ENCODE data around the gene KRT32. TPM values are rescaled to one million over a fixed set of nuclear protein-coding genes. Genes with fewer than 3 reads are reported as not detected.

Gene KRT32
- total and polyA plus RNA-seq, 10 donors: not detected

DNA sequence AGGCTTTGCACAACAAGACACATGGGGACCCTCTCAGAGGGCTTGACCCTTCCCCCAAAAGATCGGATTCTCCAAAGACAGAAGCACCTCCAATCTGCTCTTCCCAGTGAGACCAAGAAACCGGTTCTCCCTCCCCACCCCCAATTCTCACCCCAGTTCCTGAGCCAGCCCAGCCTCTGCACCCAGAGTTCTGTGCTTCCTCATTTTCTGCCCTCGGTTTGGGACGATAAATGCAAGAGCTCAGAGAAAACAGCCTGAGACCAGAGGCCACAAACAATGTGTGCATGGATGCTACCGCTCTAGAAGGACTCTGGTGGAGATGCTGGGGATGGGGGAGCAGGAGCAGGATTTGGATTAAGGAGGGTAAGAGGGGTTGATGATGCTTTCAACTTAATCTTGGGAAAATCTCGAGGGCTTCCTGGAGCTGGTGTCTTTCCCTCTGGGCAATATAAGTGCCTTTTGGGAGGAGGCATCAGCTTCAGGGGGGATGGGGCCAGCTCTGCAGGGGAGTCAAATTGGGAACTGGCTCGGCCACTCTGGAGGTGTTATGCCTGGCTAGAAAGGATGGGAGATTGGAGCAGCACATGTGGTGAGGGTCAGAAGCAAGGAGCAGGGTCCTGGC lies 45.5 kb upstream of the KRT32 start:
- Histone ChIP-seq H3K27me3 (replicated peaks in 1 of 7) (peaks cover 0 to 9% (median 0%) of the 10 kb centered on the region in 7 donors), H3K4me1 (peaks cover 0 to 8% (median 3%) of the 10 kb centered on the region in 6 donors), H3K36me3 (no peaks in the 10 kb centered on the region), H3K4me3 (peak overlapping the region in 1 of 8 donors; percentile 19), H3K9me3 (no peaks in the 10 kb centered on the region), H3K27ac (peak overlapping the region in 1 of 8 donors; percentile 18)
- intact Hi-C loops (cut with DNase I; ENCODE audit: low total_unique reads): no loop called here
- no peak for TF ChIP-seq POLR2A (IDR thresholded peaks at IDR 0.05)
- no peak for TF ChIP-seq POLR2AphosphoS5 (IDR thresholded peaks at IDR 0.05)
- TF ChIP-seq CTCF (IDR thresholded peaks at IDR 0.05 in 8 of 11, conservative IDR thresholded peaks at IDR 0.05 in 3 of 11): no peak
- no peak for DNase-seq
- 33 to 48% (median 37%) methylated on average over 7 of the region's 7 CpGs for WGBS, 5 donors

- DNase-seq: no peak
- TF ChIP-seq POLR2AphosphoS5 (IDR thresholded peaks at IDR 0.05): no peak
- TF ChIP-seq CTCF (IDR thresholded peaks at IDR 0.05 in 8 of 11, conservative IDR thresholded peaks at IDR 0.05 in 3 of 11): no peak
- no peak for TF ChIP-seq POLR2A (IDR thresholded peaks at IDR 0.05)
- WGBS, 5 donors: 79 to 90% (median 84%) methylated on average over 10 of the region's 10 CpGs
These were observed 44.5 kb upstream of the KRT32 start for GRCh38 chr17:41511716-41512115.

GRCh38 chr17:41511116-41511515 lies 43.9 kb upstream of the KRT32 start:
- Histone ChIP-seq H3K4me3 (no peak overlapping the region), H3K4me1 (peaks cover 0 to 8% (median 3%) of the 10 kb centered on the region in 6 donors), H3K27ac (no peak overlapping the region), H3K36me3 (no peaks in the 10 kb centered on the region), H3K27me3 (replicated peaks in 1 of 7) (peaks cover 0 to 6% (median 0%) of the 10 kb centered on the region in 7 donors), H3K9me3 (no peaks in the 10 kb centered on the region)
- intact Hi-C loops (cut with DNase I; ENCODE audit: low total_unique reads): no loop called here
- TF ChIP-seq POLR2A (IDR thresholded peaks at IDR 0.05): no peak
- no peak for TF ChIP-seq POLR2AphosphoS5 (IDR thresholded peaks at IDR 0.05)
- TF ChIP-seq CTCF (IDR thresholded peaks at IDR 0.05 in 8 of 11, conservative IDR thresholded peaks at IDR 0.05 in 3 of 11): no peak
- DNase-seq: no peak
- WGBS, 5 donors: 82 to 89% (median 85%) methylated on average over 4 of the region's 4 CpGs; no CpG with 5 or more reads in 1 of the 5 donors

More at GRCh38 chr17:41511716-41512115, 44.5 kb upstream of the KRT32 start:
- H3K4me1 ChIP-seq: peaks cover 0 to 8% (median 3%) of the 10 kb centered on the region in 6 donors
- intact Hi-C loops (cut with DNase I; ENCODE audit: low total_unique reads): no loop called here
- H3K27me3 ChIP-seq (replicated peaks in 1 of 7): peaks cover 0 to 6% (median 0%) of the 10 kb centered on the region in 7 donors
- no peaks in the 10 kb centered on the region for H3K9me3 ChIP-seq
- no peaks in the 10 kb centered on the region for H3K36me3 ChIP-seq
- no peak overlapping the region for H3K4me3 ChIP-seq
- H3K27ac ChIP-seq: no peak overlapping the region

- no peak for DNase-seq
- H3K36me3 ChIP-seq: no peaks in the 10 kb centered on the region
- H3K9me3 ChIP-seq: no peaks in the 10 kb centered on the region
- H3K27ac ChIP-seq: no peak overlapping the region
- WGBS, 5 donors: 79 to 90% (median 85%) methylated on average over 7 of the region's 7 CpGs
- H3K27me3 ChIP-seq (replicated peaks in 1 of 7): peaks cover 0 to 6% (median 0%) of the 10 kb centered on the region in 7 donors
- no peak for TF ChIP-seq POLR2A (IDR thresholded peaks at IDR 0.05)
- TF ChIP-seq POLR2AphosphoS5 (IDR thresholded peaks at IDR 0.05): no peak
- TF ChIP-seq CTCF (IDR thresholded peaks at IDR 0.05 in 8 of 11, conservative IDR thresholded peaks at IDR 0.05 in 3 of 11): no peak
- H3K4me1 ChIP-seq: peaks cover 0 to 8% (median 3%) of the 10 kb centered on the region in 6 donors
- intact Hi-C loops (cut with DNase I; ENCODE audit: low total_unique reads): no loop called here
- H3K4me3 ChIP-seq: no peak overlapping the region
These were observed 43.3 kb upstream of the KRT32 start for GRCh38 chr17:41510251-41511065.
